ENCODE measurements around the gene DENND4A. TPM values are rescaled to one million over a fixed set of nuclear protein-coding genes. Genes with fewer than 3 reads are reported as not detected.
"Not testable (repeated sequence)": the region's sequence is repeated elsewhere in the genome, so short reads cannot be mapped to it uniquely, and the experiment has no call there.

DENND4A gene
- total RNA-seq, 1 experiment from 2014 or later: 9.0 TPM

DNA sequence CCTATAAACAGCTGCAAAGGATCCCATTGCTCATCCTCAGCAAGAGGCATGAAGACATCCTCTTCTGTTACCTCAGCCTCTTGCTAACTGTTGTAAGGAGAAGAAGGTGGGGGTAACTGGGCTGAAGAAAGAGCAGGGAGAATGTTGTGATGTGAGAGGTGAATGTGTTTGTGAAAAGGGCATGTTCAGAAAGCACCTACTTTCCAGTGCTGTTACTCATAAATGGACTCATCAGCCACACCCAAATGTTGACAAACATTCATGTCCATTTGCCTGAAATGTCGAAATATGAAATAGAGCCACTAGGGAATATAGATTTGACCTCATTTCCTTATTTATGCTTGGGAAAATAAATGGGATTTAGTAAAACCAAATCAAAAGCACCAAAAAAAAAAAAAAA is 157.7 kb downstream of the DENND4A start:
- DNase-seq (ENCODE audit: low spot score): no peak

- no peak for DNase-seq (ENCODE audit: low spot score)
These were observed 158.3 kb downstream of the DENND4A start for GRCh38 chr15:65633752-65634151.

DNA sequence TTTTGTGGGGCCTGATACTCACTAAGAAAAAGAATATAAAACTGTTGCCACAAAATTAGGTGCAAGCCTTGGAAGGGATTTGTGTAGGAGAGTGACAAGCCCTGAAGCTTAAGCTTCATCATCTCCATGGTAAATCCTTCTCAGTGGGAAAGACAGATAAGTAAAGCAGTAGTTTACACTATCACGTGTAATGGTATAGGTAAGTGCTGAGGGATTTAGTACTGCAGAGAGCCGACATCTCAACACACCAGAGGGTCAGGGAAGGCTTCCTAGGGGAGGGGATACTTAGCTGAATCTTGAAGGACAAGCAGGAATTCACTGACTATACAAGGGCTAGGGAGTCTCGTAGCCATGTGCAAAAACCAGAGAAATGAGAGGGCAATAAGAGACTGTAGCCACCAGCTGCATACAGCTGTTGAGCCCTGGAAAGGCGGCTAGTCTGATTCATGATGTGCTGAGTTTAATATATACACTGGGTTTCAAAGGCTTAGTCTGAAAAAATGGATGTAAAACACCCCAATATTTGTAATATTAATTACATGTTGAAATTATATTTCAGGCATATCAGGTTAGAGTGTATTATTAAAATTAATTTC is 159.2 kb downstream of the DENND4A start:
- no peak for DNase-seq (ENCODE audit: low spot score)

GRCh38 chr15:65631503-65631902 is 160.6 kb downstream of the DENND4A start:
- no peak for DNase-seq (ENCODE audit: low spot score)

DNA sequence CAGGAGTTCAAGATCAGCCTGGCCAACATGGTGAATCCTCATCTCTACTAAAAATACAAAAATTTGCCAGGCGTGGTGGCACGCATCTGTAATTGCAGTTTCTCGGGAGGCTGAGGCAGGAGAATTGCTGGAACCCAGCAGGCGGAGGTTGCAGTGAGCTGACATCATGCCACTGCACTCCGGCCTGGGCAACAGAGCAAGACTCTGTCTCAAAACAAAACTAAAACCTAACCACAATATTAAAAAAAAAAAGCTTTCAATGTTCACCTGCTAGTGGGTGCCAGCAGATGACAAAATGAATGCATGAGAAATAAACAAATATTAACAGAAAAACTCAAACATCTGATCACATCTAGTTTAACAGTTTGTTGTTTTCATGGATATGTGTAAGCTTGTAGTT is 161.3 kb downstream of the DENND4A start:
- no peak for DNase-seq (ENCODE audit: low spot score)

DNA sequence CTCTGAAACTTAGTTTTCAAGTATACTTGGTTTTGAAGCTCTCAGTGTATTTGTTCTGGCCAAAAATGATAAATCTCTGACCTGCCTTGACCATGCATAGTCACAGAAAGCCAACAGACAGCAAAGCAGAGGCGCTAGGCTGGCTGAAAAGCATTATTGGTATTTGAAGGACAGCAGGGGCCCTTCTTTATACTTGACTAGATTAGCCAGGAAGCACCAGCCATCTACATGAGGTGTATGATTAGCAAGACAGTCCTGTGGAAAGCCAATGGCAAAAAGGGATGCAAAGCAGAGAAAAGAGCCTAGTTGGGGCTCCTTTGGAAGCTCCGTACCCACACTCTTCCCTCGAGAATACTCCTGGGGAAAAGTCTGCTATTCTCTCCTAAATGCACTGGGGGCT is 162.5 kb downstream of the DENND4A start:
- no peak for DNase-seq (ENCODE audit: low spot score)

DNA sequence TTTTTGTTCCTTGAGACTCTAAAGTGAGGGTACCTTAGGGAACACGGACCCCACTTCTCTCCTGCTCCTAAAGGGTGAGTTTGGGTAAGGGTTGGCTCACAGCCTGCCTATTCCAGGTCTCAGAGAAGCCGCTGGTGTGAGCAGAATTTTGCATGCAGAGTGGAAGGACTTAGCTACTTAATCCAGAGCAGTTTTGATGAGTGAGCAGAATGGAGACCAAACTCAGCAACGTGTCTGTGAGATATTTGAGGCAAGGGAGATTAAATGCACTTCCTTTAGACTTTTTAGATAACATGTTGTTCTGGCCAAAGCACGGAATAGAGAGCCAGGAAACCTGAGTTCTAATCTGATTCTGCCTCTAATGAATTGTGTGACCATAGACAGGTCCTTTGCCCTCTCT is 165.2 kb downstream of the DENND4A start:
- DNase-seq (ENCODE audit: low spot score): no peak

GRCh38 chr15:65623103-65623502 is 169.0 kb downstream of the DENND4A start:
- DNase-seq (ENCODE audit: low spot score): no peak

DNA sequence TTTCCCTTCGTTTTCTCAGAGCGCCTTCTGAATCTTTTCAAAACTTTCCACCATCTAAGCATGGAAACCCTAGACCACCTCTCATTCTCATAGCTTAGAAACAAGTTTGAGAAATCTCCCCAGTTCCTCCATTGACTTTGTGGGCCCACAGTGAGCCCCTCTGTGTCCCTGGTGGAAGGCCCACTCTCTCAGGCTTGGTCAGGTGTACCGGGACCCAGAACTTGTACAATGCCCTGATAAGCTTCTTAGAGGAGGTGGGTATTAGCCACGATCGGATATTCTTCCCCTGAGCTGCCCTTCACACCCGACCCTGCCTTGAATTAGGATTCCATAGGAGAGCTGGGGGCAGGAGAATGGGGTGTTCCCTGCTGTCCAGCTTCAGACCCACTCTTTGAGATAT is 170.5 kb downstream of the DENND4A start, which contains the start of gene SLC24A1:
Gene SLC24A1, plus strand, starts transcription at position 301 of the 400 bp plus-strand sequence. CDS start 2,143 bp downstream, outside the sequence.
- no peak for DNase-seq (ENCODE audit: low spot score)

- no peak for DNase-seq (ENCODE audit: low spot score)
These were observed 171.3 kb downstream of the DENND4A start for GRCh38 chr15:65620833-65621232.

- DNase-seq (ENCODE audit: low spot score): no peak
These were observed 172.3 kb downstream of the DENND4A start for GRCh38 chr15:65619626-65620290.

DNA sequence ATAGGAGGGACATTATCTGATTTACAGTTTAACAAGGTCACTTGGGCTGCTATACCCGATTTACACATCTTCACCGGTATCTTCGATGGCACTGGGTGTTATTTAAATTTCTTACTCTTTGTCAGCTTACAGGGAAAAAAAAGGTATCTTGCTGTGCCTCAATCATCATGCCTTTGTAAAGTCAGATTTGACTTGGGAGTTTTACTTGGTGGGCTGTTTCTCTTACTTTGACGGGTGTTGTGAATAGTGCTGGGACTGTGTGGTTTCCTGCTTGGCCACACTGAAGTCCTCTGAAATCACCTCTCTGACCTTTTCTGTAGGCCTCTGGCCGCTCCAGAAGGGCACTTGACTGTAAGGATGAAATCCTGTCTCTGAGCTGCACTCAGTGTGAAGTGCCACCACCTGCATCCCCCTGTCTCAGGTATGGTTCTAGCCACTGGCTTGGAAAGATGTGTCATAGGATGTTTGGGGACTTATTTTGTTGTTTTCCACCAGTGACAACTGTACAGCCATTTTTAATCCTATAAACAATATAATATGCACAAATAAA is 173.5 kb downstream of the DENND4A start:
- DNase-seq (ENCODE audit: low spot score): no peak

DNA sequence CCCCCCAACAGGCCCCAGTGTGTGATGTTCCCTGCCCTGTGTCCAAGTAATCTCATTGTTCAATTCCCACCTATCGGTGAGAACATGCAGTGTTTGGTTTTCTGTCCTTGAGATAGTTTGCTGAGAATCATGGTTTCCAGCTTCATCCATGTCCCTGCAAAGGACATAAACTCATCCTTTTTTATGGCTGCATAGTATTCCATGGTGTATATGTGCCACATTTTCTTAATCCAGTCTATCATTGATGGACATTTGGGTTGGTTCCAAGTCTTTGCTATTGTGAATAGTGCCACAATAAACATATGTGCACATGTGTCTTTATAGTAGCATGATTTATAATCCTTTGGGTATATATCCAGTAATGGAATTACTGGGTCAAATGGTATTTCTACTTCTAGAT is 176.2 kb downstream of the DENND4A start:
- not testable (repeated sequence) for DNase-seq (ENCODE audit: low spot score)

DNA sequence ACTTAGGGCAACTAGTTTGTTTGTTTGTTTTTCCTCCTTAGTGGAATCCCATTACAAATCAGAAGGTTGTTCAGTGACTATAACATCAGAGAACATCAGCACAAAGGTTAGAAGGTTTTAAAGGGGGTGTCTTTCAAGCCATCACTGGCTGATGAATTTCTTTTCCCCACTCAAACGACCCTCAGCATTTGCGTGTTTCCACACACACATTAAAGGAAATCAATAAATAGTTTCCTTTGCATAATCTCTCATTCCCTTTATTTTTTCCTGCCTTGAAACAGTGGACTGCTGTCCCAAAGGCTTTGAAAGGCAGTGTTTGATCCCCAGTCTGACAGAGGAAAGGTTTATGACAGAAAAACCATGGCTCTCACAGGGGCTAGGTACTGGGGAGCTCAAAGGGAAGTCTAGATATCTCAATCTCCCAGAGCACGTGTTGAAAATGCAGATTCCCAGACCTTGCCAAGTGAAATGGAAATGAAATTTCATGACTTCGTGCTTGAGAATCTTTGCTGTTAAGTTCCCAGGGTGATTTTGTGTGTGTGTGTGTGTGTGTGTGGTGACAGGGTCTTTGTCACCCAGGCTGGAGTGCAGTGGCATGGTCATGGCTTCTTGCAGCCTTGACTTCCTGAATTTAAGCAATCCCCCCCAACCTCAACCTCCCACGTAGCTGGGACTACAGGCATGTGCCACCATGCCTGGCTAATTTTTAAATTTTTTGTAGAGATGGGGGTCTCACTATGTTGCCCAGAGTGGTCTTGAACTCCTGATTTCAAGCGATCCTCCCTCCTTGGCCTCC is 178.9 kb downstream of the DENND4A start:
- no peak for DNase-seq (ENCODE audit: low spot score)

GRCh38 chr15:65612616-65612946 is 179.5 kb downstream of the DENND4A start:
- DNase-seq (ENCODE audit: low spot score): no peak

- DNase-seq (ENCODE audit: low spot score): peak; percentile 6
These were observed 180.0 kb downstream of the DENND4A start for GRCh38 chr15:65611888-65612615.

- peak; percentile 99 for DNase-seq (ENCODE audit: low spot score)
These were observed 181.0 kb downstream of the DENND4A start, which contains the start of gene INTS14 for GRCh38 chr15:65610871-65611718. Gene INTS14, minus strand, starts transcription at chr15:65611131. Its CDS starts 3,751 bp downstream, at chr15:65607380.
